ENCODE results near the gene GFOD1.

Gene GFOD1

GRCh38 chr6:13421425-13422059 is 65.9 kb downstream of the GFOD1 start:
- peak; percentile 59 for DNase-seq

DNA sequence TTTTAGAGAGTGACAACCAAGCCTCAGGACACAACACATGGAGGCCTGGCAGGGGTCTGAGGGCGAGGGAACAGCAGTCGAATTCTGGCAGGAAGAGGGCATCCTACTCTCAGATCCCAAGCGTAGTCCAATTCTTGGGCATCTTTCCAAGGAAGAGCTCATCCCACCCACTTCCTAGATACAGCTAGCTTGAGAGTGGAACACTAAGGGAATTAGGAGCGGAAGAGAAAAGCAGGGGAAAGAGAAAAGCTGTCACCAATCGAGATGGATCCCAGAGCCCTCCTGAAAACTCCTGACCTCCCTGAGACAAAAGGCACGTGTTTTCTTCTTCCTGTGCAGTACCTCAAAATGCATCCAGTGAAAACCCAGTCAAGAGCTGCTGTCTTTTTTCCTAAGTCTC is 67.1 kb downstream of the GFOD1 start:
- no peak for DNase-seq

DNA sequence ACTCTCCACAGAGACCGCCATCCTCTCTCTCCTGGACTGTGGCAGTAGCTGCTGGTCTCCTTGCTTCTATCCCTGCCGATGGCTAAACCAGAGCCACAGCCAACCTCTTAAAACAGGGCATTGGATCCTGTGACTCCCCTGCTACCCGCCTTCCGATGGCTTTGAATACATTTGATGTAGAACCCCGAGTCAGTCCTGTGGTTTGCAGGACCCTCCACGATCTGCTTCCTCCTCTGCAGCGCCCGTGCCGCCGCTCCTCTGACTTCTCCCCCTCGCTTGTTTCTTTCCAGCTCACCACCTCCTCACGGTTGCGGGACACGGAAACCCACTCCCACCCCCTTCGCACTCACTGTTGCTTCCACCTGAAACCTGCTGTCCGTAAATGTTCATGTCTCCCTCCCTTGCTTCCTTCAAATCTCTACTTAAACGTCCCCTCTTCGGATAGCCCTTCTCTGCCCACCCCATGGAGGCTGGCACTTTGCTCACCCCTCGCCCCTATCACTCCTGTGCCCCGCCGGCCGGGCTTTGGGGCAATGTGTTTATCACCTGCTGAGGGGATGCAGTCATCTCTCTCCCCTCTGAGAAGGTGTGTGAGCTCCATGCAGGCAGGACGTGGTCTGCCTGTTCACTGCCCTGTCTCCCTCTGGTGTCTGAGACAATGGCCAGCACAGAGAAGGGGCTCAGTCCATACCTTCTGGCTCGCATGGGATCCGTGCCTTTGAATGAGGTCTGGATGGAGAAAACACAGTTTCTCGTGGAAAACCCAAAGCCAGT is 67.8 kb downstream of the GFOD1 start:
- no peak for DNase-seq

GRCh38 chr6:13418844-13419243 is 68.6 kb downstream of the GFOD1 start:
- no peak for DNase-seq

GRCh38 chr6:13417954-13418353 is 69.4 kb downstream of the GFOD1 start:
- no peak for DNase-seq

GRCh38 chr6:13417431-13417830 is 70.0 kb downstream of the GFOD1 start:
- no peak for DNase-seq

DNA sequence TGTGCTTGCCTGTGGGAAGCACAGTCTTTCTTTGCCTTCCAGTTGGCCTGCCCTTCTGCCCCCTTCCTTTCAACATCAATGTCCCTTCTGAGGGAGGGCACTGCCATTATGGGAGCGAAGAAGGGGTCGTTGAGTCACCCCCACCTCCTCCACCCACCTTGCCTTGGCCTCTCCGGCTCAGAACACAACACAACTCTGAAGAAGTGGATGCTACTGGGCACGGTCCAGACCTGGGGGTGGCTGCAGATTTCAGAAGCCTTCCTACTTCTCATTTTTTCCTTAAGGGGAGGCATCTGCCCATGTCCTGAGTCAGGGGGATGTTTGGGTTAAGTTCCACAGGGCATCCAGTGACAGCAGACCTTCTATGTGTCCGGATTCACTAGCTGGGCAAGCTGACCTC is 72.1 kb downstream of the GFOD1 start:
- no peak for DNase-seq

DNA sequence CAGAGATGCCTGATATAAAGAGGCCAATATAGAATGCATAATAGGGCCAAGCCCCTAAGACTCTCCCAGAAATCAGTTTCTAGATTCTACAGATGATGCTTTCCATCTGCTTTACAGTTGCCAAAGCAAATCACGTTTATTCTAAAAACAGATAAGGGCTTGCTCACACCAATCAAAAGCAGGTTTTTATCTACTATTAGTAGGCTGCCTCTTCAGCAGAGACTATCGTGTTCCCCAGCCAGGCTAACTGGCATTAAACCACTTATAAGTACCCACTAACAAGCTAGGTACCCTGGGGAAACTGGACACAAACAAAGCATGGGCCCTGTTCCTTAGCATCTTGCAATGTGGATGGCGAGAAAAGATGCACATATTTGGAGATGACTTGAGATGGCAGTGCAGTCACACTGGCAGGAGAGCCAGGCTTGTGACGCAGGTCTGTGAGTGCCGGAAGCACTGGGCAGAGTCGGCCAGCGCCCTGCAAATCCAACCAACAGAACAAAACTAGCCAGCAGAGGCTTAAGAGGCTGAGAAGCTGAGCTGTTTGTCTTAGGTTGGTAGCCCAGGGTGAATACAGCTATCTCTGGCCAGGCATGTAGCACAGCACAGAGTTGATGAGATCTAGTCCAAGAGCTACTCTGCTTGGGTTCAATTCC is 73.4 kb downstream of the GFOD1 start:
- peak; percentile 26 for DNase-seq

DNA sequence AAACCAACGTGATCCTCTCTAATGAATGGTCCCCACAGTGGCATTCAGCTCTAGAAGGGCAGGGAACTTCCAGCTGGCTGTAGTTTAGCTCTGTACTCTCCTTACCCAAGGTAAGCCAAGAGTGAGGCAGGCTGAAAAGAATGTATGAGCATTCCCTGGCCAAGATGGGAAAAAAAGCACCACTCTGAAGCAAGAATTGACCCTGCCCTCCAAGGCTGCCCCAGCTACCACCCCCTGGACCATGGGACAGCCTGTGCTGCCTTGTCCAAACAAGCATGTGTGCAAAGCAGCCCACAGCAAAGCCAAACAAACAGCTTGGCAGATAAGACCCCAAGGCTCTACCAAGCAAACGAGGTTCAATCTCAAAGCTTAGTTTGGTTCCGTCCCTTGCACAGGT is 73.9 kb downstream of the GFOD1 start:
- no peak for DNase-seq

- peak; percentile 35 for DNase-seq
Measured at GRCh38 chr6:13412639-13413465, 74.5 kb downstream of the GFOD1 start.

DNA sequence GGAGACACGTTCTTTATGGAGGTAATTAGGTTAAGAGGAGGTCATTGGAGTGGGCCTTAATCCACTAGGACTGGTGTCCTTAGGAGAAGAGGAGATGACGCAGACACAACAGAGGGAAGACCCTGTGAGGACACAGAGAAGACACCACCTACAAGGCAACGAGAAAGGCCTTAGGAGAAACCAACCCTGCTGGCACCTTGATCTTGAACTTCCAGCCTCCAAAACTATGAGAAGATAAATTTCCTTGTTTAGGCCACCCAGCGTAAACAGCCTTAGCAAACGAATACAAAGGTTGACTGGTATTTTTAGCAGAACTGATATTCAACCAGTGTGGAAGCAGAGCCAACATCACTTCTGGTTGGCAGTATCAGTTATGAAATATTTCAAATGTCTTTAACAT is 75.2 kb downstream of the GFOD1 start:
- no peak for DNase-seq

GRCh38 chr6:13411484-13411883 is 75.9 kb downstream of the GFOD1 start:
- DNase-seq = peak; percentile 52

GRCh38 chr6:13409991-13410390 is 77.4 kb downstream of the GFOD1 start:
- no peak for DNase-seq

GRCh38 chr6:13407709-13408695 is 79.4 kb downstream of the GFOD1 start:
- DNase-seq = no peak

DNA sequence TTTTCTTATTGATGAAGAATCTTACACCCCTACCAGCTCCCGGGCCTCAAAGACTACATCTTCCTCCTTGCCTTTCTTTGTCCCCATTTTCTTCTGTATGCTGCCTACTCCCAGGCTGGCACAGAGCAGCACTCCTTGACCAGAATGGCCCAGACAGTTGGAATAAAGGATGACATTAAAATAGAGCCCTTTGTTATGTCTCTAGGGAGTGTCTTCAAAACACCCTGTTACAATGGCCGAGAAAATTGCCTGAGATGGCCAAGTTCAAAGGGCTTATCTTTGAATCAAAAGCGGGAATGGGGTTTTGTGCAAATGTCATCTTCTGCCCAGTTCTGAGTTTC is 80.1 kb downstream of the GFOD1 start:
- no peak for DNase-seq

DNA sequence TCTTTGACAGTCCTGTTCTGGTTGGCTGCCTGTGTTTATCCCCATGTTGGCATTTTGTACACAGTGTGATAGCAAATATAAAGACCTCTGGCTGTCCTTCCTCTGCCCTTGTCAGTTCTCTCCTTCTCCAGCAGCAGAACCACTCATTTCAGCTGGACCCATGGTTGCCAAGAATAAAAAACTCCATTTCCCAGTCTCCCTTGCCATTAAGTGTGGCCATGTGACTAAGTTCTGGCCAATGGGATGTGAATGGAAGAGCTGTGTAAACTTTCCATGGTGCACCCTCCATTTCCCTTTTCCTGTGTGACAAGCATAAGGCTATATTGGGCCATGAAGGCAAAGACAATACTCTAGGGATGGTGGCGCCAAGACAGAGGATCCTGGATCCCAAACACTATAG is 80.6 kb downstream of the GFOD1 start:
- DNase-seq = peak; percentile 77

- DNase-seq = peak; percentile 95
Measured at GRCh38 chr6:13405961-13406477, 81.4 kb downstream of the GFOD1 start.

- no peak for DNase-seq
Measured at GRCh38 chr6:13404892-13405254, 82.5 kb downstream of the GFOD1 start.

GRCh38 chr6:13404228-13404891 is 83.0 kb downstream of the GFOD1 start:
- DNase-seq = no peak

- no peak for DNase-seq
Measured at GRCh38 chr6:13402711-13403110, 84.7 kb downstream of the GFOD1 start.

- no peak for DNase-seq
Measured at GRCh38 chr6:13400772-13401171, 86.6 kb downstream of the GFOD1 start.

All from NCI-H82 (cell line).